ENCODE measurements around the gene GJD3.
"Not testable (repeated sequence)": the region's sequence is repeated elsewhere in the genome, so short reads cannot be mapped to it uniquely, and the experiment has no call there.

Gene GJD3, protein sequence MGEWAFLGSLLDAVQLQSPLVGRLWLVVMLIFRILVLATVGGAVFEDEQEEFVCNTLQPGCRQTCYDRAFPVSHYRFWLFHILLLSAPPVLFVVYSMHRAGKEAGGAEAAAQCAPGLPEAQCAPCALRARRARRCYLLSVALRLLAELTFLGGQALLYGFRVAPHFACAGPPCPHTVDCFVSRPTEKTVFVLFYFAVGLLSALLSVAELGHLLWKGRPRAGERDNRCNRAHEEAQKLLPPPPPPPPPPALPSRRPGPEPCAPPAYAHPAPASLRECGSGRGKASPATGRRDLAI

GRCh38 chr17:40364121-40364861, at the start of gene GJD3:
GJD3 (minus strand) TSS chr17:40364737; CDS start chr17:40363815, 922 bp downstream.
- no peak for TF ChIP-seq ZNF274 (IDR thresholded peaks at IDR 0.05; ENCODE audit: low read depth, low read length)
- peak within 1 kb of the TSS; percentile 60; the same call in 1 of the 2 replicates for H3K4me3 ChIP-seq (ENCODE audit: low read length)

GRCh38 chr17:40414312-40414711, 49.8 kb upstream of the GJD3 start:
- H3K4me3 ChIP-seq (ENCODE audit: low read length): not testable (repeated sequence)

DNA sequence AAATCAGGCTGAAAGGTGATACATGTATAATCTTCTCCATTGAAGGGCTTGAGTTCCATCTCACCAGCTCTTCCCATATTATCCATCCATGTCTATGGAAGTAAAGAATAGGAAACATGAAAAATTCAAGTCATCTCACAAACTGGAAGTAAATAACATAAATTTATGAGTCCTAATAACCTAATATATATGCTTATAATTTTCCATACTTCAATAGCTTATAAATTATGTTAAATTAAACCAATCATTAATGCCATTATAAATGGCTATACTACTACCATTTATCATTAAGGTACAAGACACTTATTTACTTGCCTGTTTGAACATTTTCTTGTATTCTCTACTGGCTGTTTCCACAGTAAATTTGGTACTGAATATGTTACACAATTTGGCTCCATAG, 48.3 kb upstream of the GJD3 start:
- no peak for TF ChIP-seq ZNF274 (IDR thresholded peaks at IDR 0.05; ENCODE audit: low read depth, low read length)
- H3K4me3 ChIP-seq (ENCODE audit: low read length): no peak overlapping the region

DNA sequence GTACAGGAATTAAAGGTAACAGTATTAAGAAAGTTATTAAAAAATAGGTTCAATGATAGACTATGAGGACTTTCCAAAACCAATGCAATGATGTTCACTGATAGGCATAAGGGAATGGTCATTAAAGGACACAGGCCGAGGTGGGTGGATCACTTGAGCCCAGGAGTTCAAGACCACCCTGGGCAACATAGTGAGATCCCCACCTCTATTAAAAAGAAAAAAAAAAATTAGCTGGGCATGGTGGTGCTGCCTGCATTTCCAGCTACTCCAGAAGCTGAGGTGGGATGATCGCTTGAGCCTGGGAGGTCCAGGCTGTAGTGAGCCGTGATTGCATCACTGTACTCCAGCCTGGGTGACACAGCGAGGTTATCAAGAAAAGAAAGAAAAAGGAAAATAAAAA, 47.3 kb upstream of the GJD3 start:
- no peak overlapping the region for H3K4me3 ChIP-seq (ENCODE audit: low read length)
- TF ChIP-seq ZNF274 (IDR thresholded peaks at IDR 0.05; ENCODE audit: low read depth, low read length): no peak

GRCh38 chr17:40410082-40410481, 45.5 kb upstream of the GJD3 start:
- no peak overlapping the region for H3K4me3 ChIP-seq (ENCODE audit: low read length)

GRCh38 chr17:40409540-40409939, 45.0 kb upstream of the GJD3 start:
- not testable (repeated sequence) for H3K4me3 ChIP-seq (ENCODE audit: low read length)

More at GRCh38 chr17:40410082-40410481, 45.5 kb upstream of the GJD3 start:
- no peak for TF ChIP-seq ZNF274 (IDR thresholded peaks at IDR 0.05; ENCODE audit: low read depth, low read length)

DNA sequence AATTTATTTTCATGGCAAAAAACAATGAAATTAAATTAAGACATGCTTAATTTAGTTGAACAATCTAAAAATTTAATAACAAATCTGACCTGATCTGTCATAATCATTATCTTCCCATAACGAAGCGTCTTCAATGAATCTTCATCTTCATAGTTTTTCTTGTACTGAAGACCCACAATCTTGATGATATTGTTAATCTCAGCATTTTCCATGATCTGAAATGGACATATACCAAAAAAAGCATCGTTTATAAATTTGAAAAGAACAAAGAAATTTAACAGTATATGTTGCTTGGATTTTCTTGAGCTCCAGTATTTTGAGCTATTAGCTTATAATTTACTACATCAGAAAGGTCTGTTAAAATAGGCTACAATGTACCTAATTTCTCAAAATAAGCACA, 42.9 kb upstream of the GJD3 start:
- TF ChIP-seq ZNF274 (IDR thresholded peaks at IDR 0.05; ENCODE audit: low read depth, low read length): no peak
- no peak overlapping the region for H3K4me3 ChIP-seq (ENCODE audit: low read length)

- no peak for TF ChIP-seq ZNF274 (IDR thresholded peaks at IDR 0.05; ENCODE audit: low read depth, low read length)
Observed at GRCh38 chr17:40404003-40404402, 39.5 kb upstream of the GJD3 start.

GRCh38 chr17:40402668-40403067, 38.1 kb upstream of the GJD3 start:
- no peak for TF ChIP-seq ZNF274 (IDR thresholded peaks at IDR 0.05; ENCODE audit: low read depth, low read length)
- H3K4me3 ChIP-seq (ENCODE audit: low read length): no peak overlapping the region

More at GRCh38 chr17:40404003-40404402, 39.5 kb upstream of the GJD3 start:
- H3K4me3 ChIP-seq (ENCODE audit: low read length): no peak overlapping the region

DNA sequence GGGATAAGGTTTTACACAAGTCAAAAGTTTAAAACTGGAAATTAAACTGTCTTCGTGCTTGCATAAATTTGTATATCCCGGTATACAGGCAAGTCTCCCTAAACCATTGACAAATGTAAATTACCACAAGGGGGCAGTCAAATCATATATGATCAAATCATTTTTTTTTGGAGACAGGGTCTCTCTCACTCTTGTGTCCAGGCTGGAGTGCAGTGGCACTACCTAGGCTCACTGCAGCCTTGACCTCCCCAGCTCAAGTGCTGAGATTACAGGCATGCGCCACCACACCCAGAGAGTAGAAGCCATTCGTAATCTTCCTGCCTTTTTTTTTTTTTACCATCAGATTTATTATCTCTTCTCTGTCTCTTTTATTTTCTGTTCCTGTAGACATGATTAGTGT, 34.6 kb upstream of the GJD3 start:
- H3K4me3 ChIP-seq (ENCODE audit: low read length): no peak overlapping the region
- no peak for TF ChIP-seq ZNF274 (IDR thresholded peaks at IDR 0.05; ENCODE audit: low read depth, low read length)

- not testable (repeated sequence) for H3K4me3 ChIP-seq (ENCODE audit: low read length)
Observed at GRCh38 chr17:40386555-40386954, 22.0 kb upstream of the GJD3 start.

DNA sequence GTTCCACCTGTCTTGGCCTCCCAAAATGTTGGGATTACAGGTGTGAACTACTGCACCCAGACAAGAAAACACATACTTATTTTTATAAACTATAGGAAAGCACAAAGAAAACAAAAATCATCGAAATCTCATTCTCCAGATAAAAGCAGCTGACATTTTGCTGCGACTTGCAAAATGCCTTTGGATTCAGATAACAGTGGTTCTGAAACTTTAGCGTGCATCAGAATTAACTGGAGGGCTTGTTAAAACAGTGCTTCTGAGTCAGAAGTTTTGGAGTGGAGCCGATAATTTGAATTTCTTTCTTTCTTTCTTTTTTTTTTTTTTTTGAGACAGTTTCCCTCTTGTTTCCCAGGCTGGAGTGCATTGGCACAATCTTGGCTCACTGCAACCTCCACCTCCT, 17.7 kb upstream of the GJD3 start:
- H3K4me3 ChIP-seq (ENCODE audit: low read length): no peak overlapping the region
- no peak for TF ChIP-seq ZNF274 (IDR thresholded peaks at IDR 0.05; ENCODE audit: low read depth, low read length)

- no peak overlapping the region for H3K4me3 ChIP-seq (ENCODE audit: low read length)
- TF ChIP-seq ZNF274 (IDR thresholded peaks at IDR 0.05; ENCODE audit: low read depth, low read length): no peak
Observed at GRCh38 chr17:40378966-40379365, 14.4 kb upstream of the GJD3 start.

DNA sequence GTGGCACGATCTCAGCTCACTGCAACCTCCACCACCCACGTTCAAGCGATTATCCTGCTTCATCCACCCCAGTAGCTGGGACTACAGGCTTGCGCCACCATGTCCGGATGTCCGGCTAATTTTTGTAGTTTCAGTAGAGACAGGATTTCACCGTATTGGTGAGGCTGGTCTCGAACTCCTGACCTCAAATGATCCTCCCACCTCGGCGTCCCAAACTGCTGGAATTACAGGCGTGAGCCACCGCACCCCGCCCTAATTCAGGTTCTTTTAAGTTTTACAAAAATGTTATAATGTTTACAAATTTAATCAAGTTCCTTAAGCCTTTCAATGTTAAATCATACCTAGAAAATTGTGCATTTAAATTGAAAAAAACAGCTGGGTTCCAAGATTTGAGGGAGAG, 13.3 kb upstream of the GJD3 start:
- no peak for TF ChIP-seq ZNF274 (IDR thresholded peaks at IDR 0.05; ENCODE audit: low read depth, low read length)

DNA sequence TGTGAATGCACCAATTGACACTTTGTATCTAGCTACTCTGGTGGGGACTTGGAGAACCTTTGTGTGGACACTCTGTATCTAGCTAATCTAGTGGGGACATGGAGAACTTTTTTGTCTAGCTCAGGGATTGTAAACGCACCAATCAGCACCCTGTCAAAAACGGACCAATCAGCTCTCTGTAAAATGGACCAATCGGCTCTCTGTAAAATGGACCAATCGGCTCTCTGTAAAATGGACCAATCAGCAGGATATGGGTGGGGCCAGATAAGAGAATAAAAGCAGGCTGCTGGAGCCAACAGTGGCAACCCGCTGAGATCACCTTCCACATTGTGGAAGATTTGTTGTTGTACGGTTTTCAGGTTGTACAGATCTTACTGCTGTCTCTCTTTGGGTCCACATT, 12.0 kb upstream of the GJD3 start:
- not testable (repeated sequence) for H3K4me3 ChIP-seq (ENCODE audit: low read length)

More for the DNA sequence above, 13.3 kb upstream of the GJD3 start:
- H3K4me3 ChIP-seq (ENCODE audit: low read length): no peak overlapping the region

GRCh38 chr17:40375786-40376185, 11.2 kb upstream of the GJD3 start:
- not testable (repeated sequence) for H3K4me3 ChIP-seq (ENCODE audit: low read length)
